Activated CD8-positive, alpha-beta T cell treated with anti-CD3 and anti-CD28 coated beads, Interleukin-2, amount 10 ng/mL, durations not matched to agents 7 days and 5 days (primary cell): ENCODE measurements around the gene SMIM41. TPM values are rescaled to one million over a fixed set of nuclear protein-coding genes. Genes with fewer than 3 reads are reported as not detected.

Experiments
- ATAC-seq: fragments of 150-1000 bp; cut with Tn5 transposase; one replicate; pipeline ENCODE4 v1.10.0; 2021; ENCODE audit warnings: moderate library complexity
- CTCF ChIA-PET: fragments of 350-600 bp; sonication (Branson Sonifier 250); formaldehyde crosslinking; loops from one replicate; lab custom pipeline; 2021; ENCODE audit warnings: antibody characterized with exemption; lab: Charles Lee
- POLR2A ChIA-PET: fragments of 350-600 bp; sonication (Branson Sonifier 250); formaldehyde crosslinking; loops from one replicate; lab custom pipeline; 2021; ENCODE audit warnings: antibody characterized with exemption; lab: Charles Lee
- DNase-seq: peaks from one replicate; pipeline ENCODE4 v3.0.0-alpha.2; 2020
- H3K27ac Mint-ChIP-seq: one replicate; pipeline ENCODE4 v1.8.0; 2021; ENCODE audit warnings: mild to moderate bottlenecking, mixed read lengths
- H3K27me3 Mint-ChIP-seq: one replicate; pipeline ENCODE4 v1.8.0; 2021; ENCODE audit warnings: low read depth, mixed read lengths
- H3K36me3 Mint-ChIP-seq: one replicate; pipeline ENCODE4 v1.8.0; 2021; ENCODE audit warnings: low read depth, mixed read lengths
- H3K4me1 Mint-ChIP-seq: one replicate; pipeline ENCODE4 v1.8.0; 2021; ENCODE audit warnings: low read depth, mixed read lengths
- H3K4me3 Mint-ChIP-seq: one replicate; pipeline ENCODE4 v1.8.0; 2021; ENCODE audit warnings: mild to moderate bottlenecking, mixed read lengths
- H3K9me3 Mint-ChIP-seq: one replicate; pipeline ENCODE4 v1.8.0; 2022; ENCODE audit warnings: mixed read lengths; ENCODE audit not compliant: insufficient read depth
- total RNA-seq, 2 experiments: library from RNA; stranded (reverse); gene quantifications; one replicate each; pipeline ENCODE4 v1.2.3, GENCODE V29; 2021

Gene SMIM41
- not detected for total RNA-seq

GRCh38 chr12:52079576-52080402 is at the start of gene SMIM41:
Gene SMIM41, plus strand, starts transcription at chr12:52079704. Its CDS starts 76 bp downstream, at chr12:52079780.
- no peaks in the 10 kb centered on the region for H3K9me3 Mint-ChIP-seq
- peaks cover 18% of the 10 kb centered on the region for H3K4me1 Mint-ChIP-seq
- ATAC-seq: no peak
- ChIA-PET POLR2A (no interaction called here), CTCF (interaction anchor here (3.5 to 15.1 kb wide), 2 partner anchors 9 to 54 kb away, joined by 31 to 486 read pairs; partner anchors contain the start of gene ATG101)
- H3K27me3 Mint-ChIP-seq: no peaks in the 10 kb centered on the region
- H3K4me3 Mint-ChIP-seq: no peak within 1 kb of the TSS
- H3K27ac Mint-ChIP-seq: no peak within 1 kb of the TSS
- DNase-seq: no peak
- H3K36me3 Mint-ChIP-seq: peaks cover 24% of the 10 kb centered on the region

GRCh38 chr12:52032446-52032803 is 47.1 kb upstream of the SMIM41 start:
- no peak for DNase-seq
- Mint-ChIP-seq H3K4me3 (peak overlapping the region; percentile 73), H3K9me3 (no peaks in the 10 kb centered on the region), H3K4me1 (peaks cover 37% of the 10 kb centered on the region), H3K27me3 (peaks cover 11% of the 10 kb centered on the region), H3K27ac (peak overlapping the region; percentile 83), H3K36me3 (no peaks in the 10 kb centered on the region)
- peak; percentile 7 for ATAC-seq
- ChIA-PET POLR2A (interaction anchor here (0.8 to 2.4 kb wide), 4 partner anchors 11 to 56 kb away, joined by 3 to 10 read pairs (median 3); partner anchors contain the start of genes ATG101 and NR4A1), CTCF (interaction anchor here (0.7 to 18.7 kb wide), 16 partner anchors 8 to 89 kb away, joined by 3 to 486 read pairs (median 6); partner anchors contain the start of genes ATG101, NR4A1 and SMIM41)

DNA sequence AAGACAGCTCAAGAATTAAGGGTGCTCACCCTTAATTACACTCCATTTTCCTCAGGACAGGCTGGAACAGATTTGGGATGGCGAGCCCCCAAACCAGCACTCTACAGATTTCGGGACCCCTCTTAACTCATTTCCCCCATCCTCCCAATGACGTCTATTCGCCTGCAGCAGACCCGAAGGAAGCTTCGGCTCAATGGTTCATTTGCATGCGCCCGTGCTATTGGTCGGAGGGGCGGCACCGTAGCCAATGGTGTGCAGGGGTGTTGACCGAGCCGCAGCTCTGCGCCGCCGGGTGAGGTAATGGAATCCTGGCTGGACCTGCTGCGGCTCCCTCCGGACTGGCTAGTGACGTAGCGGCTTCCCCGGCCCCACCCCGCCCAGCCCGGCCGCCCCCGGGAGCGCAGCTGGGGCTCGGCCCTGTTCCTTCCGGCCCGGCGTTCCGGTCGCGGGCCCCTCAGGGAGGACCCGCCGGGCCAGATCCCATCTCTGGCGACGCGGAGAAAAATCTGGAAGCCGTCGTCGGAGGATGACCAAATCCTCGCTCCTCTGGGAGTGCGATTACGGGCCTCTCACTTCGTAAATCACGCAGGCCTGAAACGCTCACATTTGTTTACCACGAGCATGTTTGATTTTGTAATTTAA is 46.6 kb upstream of the SMIM41 start:
- ChIA-PET POLR2A (interaction anchor here (0.8 to 2.4 kb wide), 4 partner anchors 8 to 55 kb away, joined by 3 to 10 read pairs (median 4); partner anchors contain the start of gene NR4A1), CTCF (interaction anchor here (0.7 to 18.7 kb wide), 16 partner anchors 8 to 89 kb away, joined by 3 to 486 read pairs (median 6); partner anchors contain the start of genes ATG101, NR4A1 and SMIM41)
- peak; percentile 95 for DNase-seq
- peak; percentile 91 for ATAC-seq
- Mint-ChIP-seq H3K27me3 (peaks cover 11% of the 10 kb centered on the region), H3K36me3 (no peaks in the 10 kb centered on the region), H3K27ac (peak overlapping the region; percentile 84), H3K9me3 (no peaks in the 10 kb centered on the region), H3K4me1 (peaks cover 39% of the 10 kb centered on the region), H3K4me3 (peak overlapping the region; percentile 73)

DNA sequence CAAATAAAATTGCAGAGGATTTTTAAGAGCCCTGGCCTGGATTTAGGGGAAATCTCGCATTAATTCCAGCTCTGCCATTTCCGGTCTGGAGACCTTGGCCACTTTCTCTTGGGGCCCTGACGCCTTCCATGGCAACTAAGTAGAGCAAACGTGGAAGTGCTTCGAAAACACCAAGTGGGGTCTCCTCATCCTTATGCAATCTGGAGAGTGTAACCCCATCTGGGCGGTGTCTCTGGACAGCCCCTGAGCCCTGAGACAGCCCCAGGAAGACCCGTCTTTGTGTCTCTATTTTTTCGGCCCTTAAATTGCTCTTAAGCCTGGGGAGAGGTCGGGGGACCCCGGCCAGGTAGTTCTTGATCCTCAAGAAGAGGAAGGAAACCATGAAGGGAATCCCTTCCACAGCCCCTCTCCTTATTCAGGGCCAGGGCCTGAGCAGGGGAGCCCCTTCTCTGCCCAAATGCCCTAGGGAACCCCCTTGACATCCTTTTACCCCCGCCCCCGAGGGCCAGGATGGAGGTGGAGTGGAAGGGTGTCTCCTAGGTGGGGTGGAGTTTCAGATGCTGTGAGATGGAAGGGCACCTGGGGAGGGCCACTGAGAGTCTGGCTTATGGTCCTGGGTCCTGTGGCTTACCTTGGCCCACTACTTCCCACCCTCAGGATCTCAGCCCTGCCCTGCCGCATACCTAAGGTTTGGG is 45.9 kb upstream of the SMIM41 start:
- Mint-ChIP-seq H3K9me3 (no peaks in the 10 kb centered on the region), H3K27me3 (peaks cover 14% of the 10 kb centered on the region), H3K4me1 (peaks cover 44% of the 10 kb centered on the region), H3K36me3 (no peaks in the 10 kb centered on the region), H3K4me3 (peak overlapping the region; percentile 73), H3K27ac (peak overlapping the region; percentile 84)
- ChIA-PET POLR2A (interaction anchor here (1.1 to 2.4 kb wide), 2 partner anchors 9 to 17 kb away, joined by 4 to 10 read pairs; partner anchors contain the start of gene NR4A1), CTCF (interaction anchor here (1.0 to 18.7 kb wide), 12 partner anchors 9 to 88 kb away, joined by 4 to 486 read pairs (median 8); partner anchors contain the start of genes ATG101, NR4A1 and SMIM41)
- ATAC-seq (no peak), DNase-seq (no peak)

DNA sequence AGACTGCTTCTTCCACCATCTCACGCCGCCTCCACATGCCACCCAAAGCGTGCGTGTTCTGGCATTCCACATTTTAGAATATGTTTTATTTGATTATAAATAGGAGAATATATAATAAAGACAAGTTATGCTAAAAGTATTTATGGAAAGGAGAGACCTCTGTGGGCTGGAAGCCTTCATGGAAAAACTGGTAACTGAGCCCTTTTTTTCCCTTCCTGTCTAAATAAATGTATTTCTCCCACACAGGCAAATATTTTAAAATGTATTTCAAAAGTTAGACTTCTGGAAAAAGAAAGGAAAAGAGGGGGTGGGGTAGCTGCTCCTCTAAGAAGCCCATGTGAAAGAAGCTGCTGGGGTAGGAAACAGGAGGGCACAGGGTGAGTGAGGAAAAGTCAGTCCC is 44.3 kb upstream of the SMIM41 start:
- H3K27me3 Mint-ChIP-seq: peaks cover 14% of the 10 kb centered on the region
- ChIA-PET CTCF (interaction anchor here (1.4 to 18.7 kb wide), 2 partner anchors 11 to 35 kb away, joined by 4 to 290 read pairs; partner anchors contain the start of gene ATG101), POLR2A (no interaction called here)
- no peak overlapping the region for H3K27ac Mint-ChIP-seq
- no peak for DNase-seq
- H3K9me3 Mint-ChIP-seq: no peaks in the 10 kb centered on the region
- no peak for ATAC-seq
- H3K4me1 Mint-ChIP-seq: peaks cover 49% of the 10 kb centered on the region
- H3K4me3 Mint-ChIP-seq: no peak overlapping the region
- no peaks in the 10 kb centered on the region for H3K36me3 Mint-ChIP-seq

DNA sequence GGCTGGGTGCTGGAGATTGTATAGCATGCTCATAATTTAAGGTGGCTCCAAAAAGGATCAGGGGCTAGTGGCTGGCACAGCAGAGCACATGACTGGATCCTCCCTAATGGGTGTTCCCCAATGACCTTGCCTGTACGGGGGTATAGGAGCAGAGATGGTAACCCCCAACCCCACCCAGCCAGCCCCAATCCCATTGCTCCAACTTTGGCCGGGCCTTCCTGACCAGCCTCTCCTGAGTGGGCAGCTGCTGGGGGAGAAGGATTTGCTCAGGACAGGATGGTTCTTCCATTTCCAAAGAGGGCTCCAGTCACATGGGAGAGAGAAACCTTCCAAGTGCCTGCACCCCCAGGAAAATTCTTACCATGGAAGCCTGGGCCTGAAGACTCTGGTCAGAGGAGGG is 43.6 kb upstream of the SMIM41 start:
- DNase-seq: no peak
- POLR2A ChIA-PET: interaction anchor here (1.9 kb wide), 1 partner anchor 15 kb away, joined by 8 read pairs; the partner anchor contains the start of gene NR4A1
- peaks cover 14% of the 10 kb centered on the region for H3K27me3 Mint-ChIP-seq
- no peak for ATAC-seq
- CTCF ChIA-PET: interaction anchor here (1.8 to 18.7 kb wide), 3 partner anchors 12 to 47 kb away, joined by 5 to 290 read pairs (median 6); partner anchors contain the start of gene ATG101
- H3K4me3 Mint-ChIP-seq: peak overlapping the region; percentile 61
- H3K36me3 Mint-ChIP-seq: no peaks in the 10 kb centered on the region
- peaks cover 50% of the 10 kb centered on the region for H3K4me1 Mint-ChIP-seq
- no peaks in the 10 kb centered on the region for H3K9me3 Mint-ChIP-seq
- no peak overlapping the region for H3K27ac Mint-ChIP-seq

DNA sequence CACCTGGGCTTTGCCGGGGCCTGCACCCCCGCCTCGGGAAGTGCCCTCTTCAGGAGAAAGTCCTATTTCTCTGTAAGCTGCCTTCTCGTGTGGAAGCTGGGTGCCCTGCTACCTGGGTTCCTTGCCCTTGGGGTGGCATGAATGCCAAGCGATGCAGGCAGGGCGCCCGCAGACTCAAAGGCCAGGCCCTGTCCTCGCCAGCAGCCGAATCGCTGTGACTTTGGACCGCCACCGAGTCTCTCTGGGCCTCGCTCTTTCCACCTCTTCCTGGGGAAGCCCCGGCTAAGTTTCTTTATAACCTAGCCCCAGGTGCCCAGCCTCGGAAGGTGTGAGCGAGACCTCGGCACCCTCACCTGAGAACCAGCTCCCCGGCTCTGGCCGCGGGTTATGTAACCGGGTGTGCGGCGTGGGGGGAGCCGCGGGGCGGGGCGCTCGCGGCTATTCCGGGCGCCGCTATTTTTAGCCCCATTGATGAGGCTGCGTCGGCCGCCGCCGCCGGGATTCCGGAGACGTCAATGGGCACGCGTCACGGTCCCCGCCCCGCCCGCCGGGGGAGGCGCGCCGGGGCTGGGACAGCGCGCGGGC is 42.8 kb upstream of the SMIM41 start:
- H3K27ac Mint-ChIP-seq: no peak overlapping the region
- no peaks in the 10 kb centered on the region for H3K9me3 Mint-ChIP-seq
- peaks cover 14% of the 10 kb centered on the region for H3K27me3 Mint-ChIP-seq
- peak overlapping the region; percentile 61 for H3K4me3 Mint-ChIP-seq
- no peaks in the 10 kb centered on the region for H3K36me3 Mint-ChIP-seq
- peak; percentile 52 for ATAC-seq
- peak; percentile 84 for DNase-seq
- peaks cover 55% of the 10 kb centered on the region for H3K4me1 Mint-ChIP-seq
- ChIA-PET POLR2A (interaction anchor here (1.9 kb wide), 1 partner anchor 15 kb away, joined by 8 read pairs; the partner anchor contains the start of gene NR4A1), CTCF (interaction anchor here (1.8 to 18.7 kb wide), 3 partner anchors 13 to 46 kb away, joined by 5 to 290 read pairs (median 6); partner anchors contain the start of gene ATG101)

DNA sequence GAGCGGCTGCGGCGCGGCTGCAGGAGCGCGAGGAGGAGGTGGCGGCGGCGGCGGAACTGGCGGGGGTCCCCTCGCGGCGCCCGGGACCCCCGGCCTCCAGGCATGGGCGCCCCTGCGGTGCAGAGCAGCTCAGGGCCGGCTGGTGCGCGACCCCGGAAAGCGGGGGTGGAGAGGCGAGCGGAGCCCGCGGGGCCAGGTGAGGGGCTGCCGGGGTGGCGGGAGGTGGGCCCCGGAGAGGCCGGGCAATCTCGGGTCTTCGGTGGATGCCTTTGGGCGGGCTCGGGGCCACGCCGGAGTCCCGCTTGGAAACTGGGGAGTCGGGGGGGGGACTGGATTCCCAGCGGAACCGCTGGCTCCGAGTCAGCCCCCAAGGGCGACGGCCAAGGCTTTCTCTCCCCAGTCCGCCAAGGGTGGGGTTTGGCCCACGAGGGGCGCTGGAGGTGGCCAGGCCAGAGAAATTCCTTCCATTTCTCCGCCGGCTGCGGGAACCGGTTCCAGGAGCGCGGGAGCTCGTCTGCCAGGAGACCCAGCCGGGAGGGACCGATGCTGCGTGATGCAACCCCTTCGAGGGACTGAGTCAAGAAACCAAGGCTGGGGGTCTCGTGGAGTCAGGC is 42.1 kb upstream of the SMIM41 start:
- H3K4me1 Mint-ChIP-seq: peaks cover 60% of the 10 kb centered on the region
- peak; percentile 2 for ATAC-seq
- POLR2A ChIA-PET: interaction anchor here (1.9 kb wide), 1 partner anchor 14 kb away, joined by 8 read pairs; the partner anchor contains the start of gene NR4A1

DNA sequence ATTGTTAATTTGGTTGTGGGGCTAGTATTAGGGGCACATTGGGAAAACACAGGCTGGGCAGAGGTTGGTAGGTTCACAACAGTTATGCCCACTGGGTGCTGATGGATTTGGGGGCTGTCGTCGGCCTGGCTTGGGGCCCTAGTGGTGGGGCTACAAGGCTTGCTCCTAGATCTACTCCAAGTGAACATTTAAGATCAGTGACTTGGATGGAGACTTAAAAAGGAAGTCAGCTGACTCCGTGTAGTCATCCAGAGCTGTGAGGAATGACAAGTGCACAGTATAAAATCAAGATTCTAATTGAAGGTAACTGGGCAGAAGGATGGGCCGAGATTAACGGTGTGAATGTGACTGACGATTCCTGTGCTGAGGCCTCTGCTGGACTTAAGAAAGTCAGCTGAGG is 41.1 kb upstream of the SMIM41 start:
- peak overlapping the region; percentile 44 for H3K4me3 Mint-ChIP-seq
- peaks cover 60% of the 10 kb centered on the region for H3K4me1 Mint-ChIP-seq
- CTCF ChIA-PET: interaction anchor here (0.8 to 18.7 kb wide), 6 partner anchors 13 to 45 kb away, joined by 3 to 290 read pairs (median 4); partner anchors contain the start of gene ATG101
- H3K9me3 Mint-ChIP-seq: no peaks in the 10 kb centered on the region
- no peaks in the 10 kb centered on the region for H3K36me3 Mint-ChIP-seq
- peaks cover 12% of the 10 kb centered on the region for H3K27me3 Mint-ChIP-seq
- ATAC-seq (no peak), DNase-seq (no peak)
- H3K27ac Mint-ChIP-seq: no peak overlapping the region
- POLR2A ChIA-PET: no interaction called here

More for the DNA sequence above, 42.1 kb upstream of the SMIM41 start:
- Mint-ChIP-seq H3K27me3 (peaks cover 12% of the 10 kb centered on the region), H3K4me3 (peak overlapping the region; percentile 52), H3K9me3 (no peaks in the 10 kb centered on the region), H3K27ac (no peak overlapping the region), H3K36me3 (no peaks in the 10 kb centered on the region)
- no peak for DNase-seq
- CTCF ChIA-PET: interaction anchor here (1.8 to 18.7 kb wide), 3 partner anchors 13 to 46 kb away, joined by 5 to 290 read pairs (median 6); partner anchors contain the start of gene ATG101

DNA sequence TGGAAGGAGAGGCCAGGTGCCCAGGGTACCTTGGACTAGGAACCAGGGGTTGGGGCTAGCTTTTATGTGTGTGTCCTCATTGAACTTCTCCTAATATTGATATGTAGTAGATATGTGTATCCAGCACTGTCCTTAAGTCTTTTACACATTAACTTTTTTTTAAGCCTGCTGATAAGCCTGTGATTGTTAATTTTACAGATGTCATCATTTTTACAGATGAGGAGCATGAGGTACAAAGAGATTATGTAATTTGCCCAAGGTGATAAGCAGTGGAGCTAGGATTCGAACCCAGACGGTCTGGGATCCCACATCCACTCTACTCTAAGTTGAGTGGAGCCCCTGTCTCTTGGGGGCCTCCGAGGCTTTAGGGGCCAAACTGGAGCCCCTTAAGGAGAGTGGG is 38.5 kb upstream of the SMIM41 start:
- ATAC-seq (no peak), DNase-seq (no peak)
- Mint-ChIP-seq H3K4me1 (peaks cover 53% of the 10 kb centered on the region), H3K27ac (no peak overlapping the region), H3K36me3 (no peaks in the 10 kb centered on the region), H3K27me3 (peaks cover 6% of the 10 kb centered on the region), H3K9me3 (no peaks in the 10 kb centered on the region), H3K4me3 (no peak overlapping the region)
- ChIA-PET POLR2A (interaction anchor here (0.9 kb wide), 1 partner anchor 10 kb away, joined by 5 read pairs; the partner anchor contains the start of gene NR4A1), CTCF (interaction anchor here (1.2 to 18.7 kb wide), 3 partner anchors 9 to 17 kb away, joined by 4 to 290 read pairs (median 6); partner anchors contain the start of gene NR4A1)
